IMR-90 (cell line): ENCODE results near the gene CCND1. TPM values are rescaled to one million over a fixed set of nuclear protein-coding genes. Genes with fewer than 3 reads are reported as not detected.

ENCODE experiments used
- CEBPB ChIP-seq: IDR thresholded peaks from 2 replicates; pipeline ENCODE4 v1.6.1; 2012; ENCODE audit warnings: low read depth, low read length, improper control_type of control experiment
- RAD21 ChIP-seq: IDR thresholded peaks from 2 replicates; pipeline ENCODE4 v1.6.1; 2012; ENCODE audit warnings: low read length, improper control_type of control experiment
- polyA plus RNA-seq, 3 experiments: library from polyadenylated mRNA; depleted of rRNA; stranded (reverse); fragments of >200 nt; gene quantifications; 2 replicates each; pipeline ENCODE4 v1.2.3, GENCODE V29; 2012; ENCODE audit warnings: low replicate concordance in 1 of 3
- total RNA-seq: library from RNA; depleted of rRNA; stranded (reverse); fragments of >200 nt; gene quantifications from 2 replicates; pipeline ENCODE4 v1.2.3, GENCODE V29; 2012
- TF ChIP-seq, protein P1 (sequence below): fragments of 150-350 bp; IDR thresholded peaks from 2 replicates; pipeline ENCODE4 v1.6.1; 2017; ENCODE audit warnings: mild to moderate bottlenecking, antibody characterized with exemption, low read length, low read depth

The CCND1 gene
- total and polyA plus RNA-seq, 2 of the 4 experiments (the other 2 are of a cell fraction), result 481 to 748 TPM

DNA sequence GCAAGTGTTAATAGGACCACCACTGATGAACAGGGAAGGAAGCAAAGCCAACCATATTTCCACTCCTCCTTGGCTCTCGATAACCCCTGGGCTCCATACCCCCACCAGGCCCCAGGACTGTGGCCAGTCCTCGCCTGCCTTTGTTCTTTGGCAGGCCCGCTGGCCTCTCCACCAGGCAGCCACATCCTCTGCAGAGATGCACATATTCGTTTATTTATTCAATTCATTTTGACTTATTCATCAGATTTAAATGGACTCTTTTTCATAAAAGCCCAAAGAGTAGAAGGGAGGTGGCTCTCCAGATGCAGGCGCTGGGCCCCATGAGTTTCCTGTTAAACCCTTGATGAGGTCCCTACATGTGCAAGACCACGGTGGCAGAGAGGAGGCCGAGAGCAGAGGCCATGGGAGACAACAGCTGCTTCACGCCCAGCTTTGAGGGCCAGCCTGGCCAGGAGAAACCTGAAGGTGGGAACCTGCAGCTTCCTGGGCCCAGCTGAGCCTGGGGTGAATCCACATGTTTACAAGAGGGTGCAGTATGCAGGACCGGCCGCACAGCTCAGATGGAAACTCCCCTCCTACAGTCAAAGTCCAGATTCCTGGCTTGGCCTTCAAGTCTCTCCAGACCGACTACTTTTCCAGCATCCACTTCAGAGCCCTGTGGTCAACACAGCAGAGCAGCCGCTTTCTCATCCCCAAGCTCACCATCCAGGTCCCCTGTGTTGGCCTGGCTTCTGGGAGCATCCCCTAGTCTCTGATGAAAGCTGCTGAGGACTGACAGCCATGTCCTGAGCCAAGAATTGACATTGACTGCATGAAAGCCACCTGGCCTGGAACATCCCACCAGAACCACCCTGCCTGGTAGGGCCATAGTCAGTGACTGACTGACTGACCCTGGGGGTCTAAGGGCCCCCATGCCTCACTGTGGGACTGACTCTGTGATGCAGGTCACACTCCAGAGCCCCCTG is 39.7 kb upstream of the CCND1 start (continued):
- TF ChIP-seq, protein P1, sequence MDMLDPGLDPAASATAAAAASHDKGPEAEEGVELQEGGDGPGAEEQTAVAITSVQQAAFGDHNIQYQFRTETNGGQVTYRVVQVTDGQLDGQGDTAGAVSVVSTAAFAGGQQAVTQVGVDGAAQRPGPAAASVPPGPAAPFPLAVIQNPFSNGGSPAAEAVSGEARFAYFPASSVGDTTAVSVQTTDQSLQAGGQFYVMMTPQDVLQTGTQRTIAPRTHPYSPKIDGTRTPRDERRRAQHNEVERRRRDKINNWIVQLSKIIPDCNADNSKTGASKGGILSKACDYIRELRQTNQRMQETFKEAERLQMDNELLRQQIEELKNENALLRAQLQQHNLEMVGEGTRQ, result no peak
- no peak for TF ChIP-seq RAD21
- no peak for TF ChIP-seq CEBPB
